PFSK-1 (cell line): ENCODE measurements around the gene PROM2.

Experiments used
- FOXP2 ChIP-seq: optimal IDR thresholded peaks from 2 replicates; pipeline ENCODE3; 2011; ENCODE audit warnings: borderline replicate concordance, control low read depth, inconsistent platforms; ENCODE audit not compliant: insufficient read depth; ENCODE audit errors: extremely low read length, extremely low read depth
- POLR2AphosphoS5 ChIP-seq: IDR thresholded peaks from 2 replicates; pipeline ENCODE4 v1.6.1; 2012; ENCODE audit warnings: low read depth, mild to moderate bottlenecking, control low read depth, low read length, moderate library complexity
- REST ChIP-seq, 2 experiments: IDR thresholded peaks; 2 replicates each; pipeline versions ENCODE4 v1.6.1 to v1.8.0; 2011 to 2012; ENCODE audit warnings: low read depth in 2 of 2, low read length in 2 of 2, control low read depth in 1 of 2, inconsistent platforms in 1 of 2, mild to moderate bottlenecking in 1 of 2, moderate library complexity in 1 of 2; ENCODE audit not compliant: insufficient read depth in 1 of 2
- SIN3A ChIP-seq: IDR thresholded peaks from 2 replicates; pipeline ENCODE4 v1.6.1; 2012; ENCODE audit warnings: mild to moderate bottlenecking, low read length, moderate library complexity, borderline replicate concordance; ENCODE audit not compliant: insufficient read depth
- TAF1 ChIP-seq: IDR thresholded peaks from 2 replicates; pipeline ENCODE4 v1.6.1; 2012; ENCODE audit warnings: low read length, control low read depth, borderline replicate concordance; ENCODE audit not compliant: insufficient read depth

The PROM2 gene

GRCh38 chr2:95287336-95287735 lies 13.1 kb downstream of the PROM2 start:
- TF ChIP-seq SIN3A (no peak), POLR2AphosphoS5 (no peak), REST (IDR thresholded peaks at IDR 0.05; ENCODE audit: insufficient read depth in 1 of 2, low read depth in 2 of 2, low read length in 2 of 2) (no peak), TAF1 (no peak), FOXP2 (no peak)

GRCh38 chr2:95287806-95288205 lies 13.6 kb downstream of the PROM2 start:
- TF ChIP-seq REST (IDR thresholded peaks at IDR 0.05; ENCODE audit: insufficient read depth in 1 of 2, low read depth in 2 of 2, low read length in 2 of 2): no peak
- no peak for TF ChIP-seq SIN3A
- no peak for TF ChIP-seq TAF1
- TF ChIP-seq POLR2AphosphoS5: no peak
- no peak for TF ChIP-seq FOXP2

DNA sequence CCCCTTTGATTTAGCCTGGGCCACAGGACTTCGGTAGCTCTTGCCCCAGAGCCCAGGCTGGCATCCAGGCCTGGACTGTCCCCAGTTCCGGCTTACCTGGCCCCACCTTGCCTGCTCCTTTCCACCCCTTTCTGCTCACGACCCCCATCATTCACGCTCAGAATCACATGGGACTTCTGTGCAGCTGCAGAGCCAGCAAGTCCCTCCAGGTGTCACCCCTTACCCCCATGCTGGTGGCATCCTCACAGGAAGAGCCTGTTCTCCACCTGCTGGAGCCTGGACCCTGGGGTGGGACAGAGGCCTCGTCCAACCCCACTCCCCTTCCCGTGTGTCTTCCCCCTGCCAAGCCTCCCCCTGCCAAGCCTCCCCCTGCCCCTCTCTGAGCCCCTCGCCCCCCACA lies 15.0 kb downstream of the PROM2 start:
- TF ChIP-seq POLR2AphosphoS5 (no peak), TAF1 (no peak), SIN3A (no peak)

DNA sequence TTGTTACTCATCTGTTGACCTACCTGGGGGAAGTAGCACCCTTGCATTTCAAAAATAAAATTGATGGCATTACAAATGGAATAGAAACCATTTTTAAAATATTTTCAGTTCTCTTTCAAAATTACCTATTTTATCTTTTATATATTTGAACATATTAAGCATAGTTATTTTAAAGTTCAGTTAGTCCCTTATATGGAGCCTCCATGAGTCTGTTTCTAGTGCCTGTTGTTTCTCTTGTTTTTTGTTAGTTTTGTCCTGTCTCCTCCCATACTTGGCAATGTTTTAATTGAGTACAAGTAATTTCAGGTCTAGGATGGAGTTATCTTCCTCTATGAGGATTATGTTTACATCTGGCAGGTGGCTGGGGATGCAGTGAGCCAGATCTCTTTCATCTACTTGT lies 17.0 kb downstream of the PROM2 start:
- TF ChIP-seq TAF1 (no peak), POLR2AphosphoS5 (no peak), FOXP2 (no peak), REST (IDR thresholded peaks at IDR 0.05; ENCODE audit: insufficient read depth in 1 of 2, low read depth in 2 of 2, low read length in 2 of 2) (no peak), SIN3A (no peak)

- TF ChIP-seq TAF1: no peak
- no peak for TF ChIP-seq SIN3A
- TF ChIP-seq REST (IDR thresholded peaks at IDR 0.05; ENCODE audit: insufficient read depth in 1 of 2, low read depth in 2 of 2, low read length in 2 of 2): no peak
- TF ChIP-seq POLR2AphosphoS5: no peak
- no peak for TF ChIP-seq FOXP2
Observed at GRCh38 chr2:95292623-95293260, 18.5 kb downstream of the PROM2 start.
